Glutamatergic neuron (in vitro differentiated cells): ENCODE data around the gene TMEM132E. TPM values are rescaled to one million over a fixed set of nuclear protein-coding genes. Genes with fewer than 3 reads are reported as not detected.
A peak's percentile ranks its signal among the peaks of the same experiment; 100 is the strongest.

Experiments
- DNase-seq: peaks from one replicate; pipeline ENCODE4 v3.0.0; 2022
- H3K27ac Mint-ChIP-seq: one replicate; pipeline ENCODE4 v1.8.0; 2020; ENCODE audit warnings: mild to moderate bottlenecking, mixed read lengths, inconsistent platforms; ENCODE audit not compliant: unreplicated experiment
- H3K27me3 Mint-ChIP-seq: one replicate; pipeline ENCODE4 v1.8.0; 2020; ENCODE audit warnings: mild to moderate bottlenecking, moderate library complexity, mixed read lengths, inconsistent platforms; ENCODE audit not compliant: unreplicated experiment
- H3K36me3 Mint-ChIP-seq: one replicate; pipeline ENCODE4 v1.8.0; 2020; ENCODE audit warnings: mild to moderate bottlenecking, mixed read lengths, inconsistent platforms; ENCODE audit not compliant: unreplicated experiment
- H3K4me1 Mint-ChIP-seq: one replicate; pipeline ENCODE4 v1.8.0; 2020; ENCODE audit warnings: mild to moderate bottlenecking, low read depth, mixed read lengths, inconsistent platforms; ENCODE audit not compliant: unreplicated experiment
- H3K4me3 Mint-ChIP-seq: one replicate; pipeline ENCODE4 v1.8.0; 2020; ENCODE audit warnings: mild to moderate bottlenecking, mixed read lengths, inconsistent platforms; ENCODE audit not compliant: unreplicated experiment
- H3K9me3 Mint-ChIP-seq: one replicate; pipeline ENCODE4 v1.8.0; 2020; ENCODE audit warnings: mild to moderate bottlenecking, moderate library complexity, mixed read lengths, inconsistent platforms; ENCODE audit not compliant: unreplicated experiment
- total RNA-seq: library from RNA; stranded (reverse); fragmentation: NEBNext Ultra II Directional; extraction: Animal tissue kit (Norgen Biotek cat#: 25700); gene quantifications from one replicate; pipeline ENCODE4 v1.2.1, GENCODE V29; 2021; ENCODE audit not compliant: unreplicated experiment
- TF ChIP-seq, protein P1 (sequence below): fragments of 200-600 bp; sonication (generic); IDR thresholded peaks from one replicate; pipeline ENCODE4 v1.5.0; 2021; ENCODE audit not compliant: partially characterized antibody, unreplicated experiment

Gene TMEM132E
- total RNA-seq, 1 donor from 2014 or later, result 93.6 TPM

- Mint-ChIP-seq H3K9me3 (peaks cover 8% of the 10 kb centered on the region), H3K27ac (peak overlapping the region; percentile 16), H3K4me3 (peak overlapping the region; percentile 48), H3K27me3 (peaks cover 6% of the 10 kb centered on the region), H3K36me3 (no peaks in the 10 kb centered on the region), H3K4me1 (peaks cover 36% of the 10 kb centered on the region)
- TF ChIP-seq, protein P1, sequence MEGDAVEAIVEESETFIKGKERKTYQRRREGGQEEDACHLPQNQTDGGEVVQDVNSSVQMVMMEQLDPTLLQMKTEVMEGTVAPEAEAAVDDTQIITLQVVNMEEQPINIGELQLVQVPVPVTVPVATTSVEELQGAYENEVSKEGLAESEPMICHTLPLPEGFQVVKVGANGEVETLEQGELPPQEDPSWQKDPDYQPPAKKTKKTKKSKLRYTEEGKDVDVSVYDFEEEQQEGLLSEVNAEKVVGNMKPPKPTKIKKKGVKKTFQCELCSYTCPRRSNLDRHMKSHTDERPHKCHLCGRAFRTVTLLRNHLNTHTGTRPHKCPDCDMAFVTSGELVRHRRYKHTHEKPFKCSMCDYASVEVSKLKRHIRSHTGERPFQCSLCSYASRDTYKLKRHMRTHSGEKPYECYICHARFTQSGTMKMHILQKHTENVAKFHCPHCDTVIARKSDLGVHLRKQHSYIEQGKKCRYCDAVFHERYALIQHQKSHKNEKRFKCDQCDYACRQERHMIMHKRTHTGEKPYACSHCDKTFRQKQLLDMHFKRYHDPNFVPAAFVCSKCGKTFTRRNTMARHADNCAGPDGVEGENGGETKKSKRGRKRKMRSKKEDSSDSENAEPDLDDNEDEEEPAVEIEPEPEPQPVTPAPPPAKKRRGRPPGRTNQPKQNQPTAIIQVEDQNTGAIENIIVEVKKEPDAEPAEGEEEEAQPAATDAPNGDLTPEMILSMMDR, result no peak
- no peak for DNase-seq
These were observed 29.4 kb upstream of the TMEM132E start for GRCh38 chr17:34549966-34550365.

GRCh38 chr17:34553907-34554306, 25.5 kb upstream of the TMEM132E start:
- Mint-ChIP-seq H3K27ac (no peak overlapping the region), H3K9me3 (peaks cover 4% of the 10 kb centered on the region), H3K4me1 (peaks cover 33% of the 10 kb centered on the region), H3K4me3 (no peak overlapping the region), H3K36me3 (no peaks in the 10 kb centered on the region), H3K27me3 (peaks cover 4% of the 10 kb centered on the region)
- TF ChIP-seq, protein P1, result no peak
- DNase-seq, result no peak

GRCh38 chr17:34556384-34556783, 23.0 kb upstream of the TMEM132E start:
- no peaks in the 10 kb centered on the region for H3K36me3 Mint-ChIP-seq
- DNase-seq, result no peak
- no peaks in the 10 kb centered on the region for H3K27me3 Mint-ChIP-seq
- no peak overlapping the region for H3K4me3 Mint-ChIP-seq
- H3K27ac Mint-ChIP-seq, result no peak overlapping the region
- TF ChIP-seq, protein P1, result no peak
- no peaks in the 10 kb centered on the region for H3K9me3 Mint-ChIP-seq
- H3K4me1 Mint-ChIP-seq, result peaks cover 15% of the 10 kb centered on the region

DNA sequence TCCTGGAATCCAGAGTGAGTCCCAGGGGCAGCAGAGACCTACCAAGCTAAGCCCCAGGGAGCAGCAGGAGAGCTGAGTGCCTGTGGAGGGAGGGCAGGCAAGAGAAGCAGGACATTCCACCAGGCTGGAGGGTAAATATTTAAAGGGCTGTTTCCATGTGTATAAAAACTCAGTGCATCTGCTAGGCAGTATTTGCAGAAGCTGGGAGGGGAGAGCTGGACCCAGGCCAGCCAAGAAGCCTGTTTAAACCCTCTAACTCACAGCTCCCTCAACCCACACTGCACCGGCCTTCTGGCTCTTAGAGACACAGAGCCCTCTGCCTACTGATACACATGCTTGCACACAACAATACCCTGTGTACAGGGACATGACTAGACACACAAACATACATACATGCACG, 22.5 kb upstream of the TMEM132E start:
- DNase-seq, result no peak
- no peaks in the 10 kb centered on the region for H3K36me3 Mint-ChIP-seq
- H3K4me3 Mint-ChIP-seq, result no peak overlapping the region
- H3K4me1 Mint-ChIP-seq, result peaks cover 10% of the 10 kb centered on the region
- no peak overlapping the region for H3K27ac Mint-ChIP-seq
- no peaks in the 10 kb centered on the region for H3K27me3 Mint-ChIP-seq
- TF ChIP-seq, protein P1, result no peak
- no peaks in the 10 kb centered on the region for H3K9me3 Mint-ChIP-seq

DNA sequence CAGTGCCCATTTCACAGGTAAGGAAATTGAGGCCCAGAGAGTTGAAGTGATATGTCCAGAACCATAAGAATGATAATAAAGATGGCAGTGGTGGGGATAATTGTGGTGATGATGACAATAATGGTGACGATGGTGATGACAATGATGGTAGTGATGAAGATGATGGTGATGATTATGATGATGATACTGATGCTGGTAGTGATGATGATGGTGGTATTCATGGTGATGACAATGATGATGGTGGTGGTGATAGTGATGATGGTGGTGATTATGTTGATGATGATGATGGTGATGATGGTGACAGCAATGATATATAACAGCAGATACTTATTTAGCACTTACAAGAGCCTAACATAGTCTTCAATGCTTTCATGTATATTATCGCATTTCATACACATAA, 18.1 kb upstream of the TMEM132E start:
- no peak overlapping the region for H3K4me3 Mint-ChIP-seq
- no peak for DNase-seq
- H3K27ac Mint-ChIP-seq, result no peak overlapping the region
- H3K27me3 Mint-ChIP-seq, result no peaks in the 10 kb centered on the region
- no peaks in the 10 kb centered on the region for H3K36me3 Mint-ChIP-seq
- H3K4me1 Mint-ChIP-seq, result peaks cover 2% of the 10 kb centered on the region
- TF ChIP-seq, protein P1, result no peak
- no peaks in the 10 kb centered on the region for H3K9me3 Mint-ChIP-seq
